GM21737 (cell line): Measurements from ENCODE around the gene NTRK1.

Source experiments
- ATAC-seq: cut with Tn5 transposase; IDR thresholded peaks from one replicate; pipeline ENCODE4 v1.9.1; 2021; ENCODE audit warnings: mild to moderate bottlenecking, moderate library complexity; ENCODE audit not compliant: unreplicated experiment

NTRK1 gene

GRCh38 chr1:156836892-156837291 lies 23.8 kb upstream of the NTRK1 start:
- no peak for ATAC-seq

GRCh38 chr1:156838972-156839371 lies 21.7 kb upstream of the NTRK1 start:
- no peak for ATAC-seq

- ATAC-seq, result no peak
Measured at GRCh38 chr1:156839426-156840109, 21.1 kb upstream of the NTRK1 start.

GRCh38 chr1:156840186-156840897 lies 20.3 kb upstream of the NTRK1 start:
- ATAC-seq, result no peak

GRCh38 chr1:156840898-156841279 lies 19.8 kb upstream of the NTRK1 start:
- ATAC-seq, result no peak

- no peak for ATAC-seq
Measured at GRCh38 chr1:156841295-156841855, 19.3 kb upstream of the NTRK1 start.

GRCh38 chr1:156842618-156843300 lies 17.9 kb upstream of the NTRK1 start:
- no peak for ATAC-seq

- no peak for ATAC-seq
Measured at GRCh38 chr1:156844102-156844501, 16.6 kb upstream of the NTRK1 start.

GRCh38 chr1:156844638-156845037 lies 16.0 kb upstream of the NTRK1 start:
- ATAC-seq, result no peak

GRCh38 chr1:156845055-156845952 lies 15.4 kb upstream of the NTRK1 start:
- no peak for ATAC-seq

- no peak for ATAC-seq
Measured at GRCh38 chr1:156845953-156846545, 14.6 kb upstream of the NTRK1 start.

GRCh38 chr1:156846643-156847042 lies 14.0 kb upstream of the NTRK1 start:
- no peak for ATAC-seq

- ATAC-seq, result no peak
Measured at GRCh38 chr1:156847591-156848460, 12.8 kb upstream of the NTRK1 start.

- ATAC-seq, result no peak
Measured at GRCh38 chr1:156848461-156849150, 12.1 kb upstream of the NTRK1 start.

- no peak for ATAC-seq
Measured at GRCh38 chr1:156849151-156849496, 11.5 kb upstream of the NTRK1 start.

GRCh38 chr1:156851779-156852417 lies 8.8 kb upstream of the NTRK1 start:
- no peak for ATAC-seq

- ATAC-seq, result no peak
Measured at GRCh38 chr1:156852418-156852874, 8.2 kb upstream of the NTRK1 start.

- no peak for ATAC-seq
Measured at GRCh38 chr1:156853761-156854160, 6.9 kb upstream of the NTRK1 start.
